Measurements from ENCODE around the gene EPB41L1.

EPB41L1 gene

DNA sequence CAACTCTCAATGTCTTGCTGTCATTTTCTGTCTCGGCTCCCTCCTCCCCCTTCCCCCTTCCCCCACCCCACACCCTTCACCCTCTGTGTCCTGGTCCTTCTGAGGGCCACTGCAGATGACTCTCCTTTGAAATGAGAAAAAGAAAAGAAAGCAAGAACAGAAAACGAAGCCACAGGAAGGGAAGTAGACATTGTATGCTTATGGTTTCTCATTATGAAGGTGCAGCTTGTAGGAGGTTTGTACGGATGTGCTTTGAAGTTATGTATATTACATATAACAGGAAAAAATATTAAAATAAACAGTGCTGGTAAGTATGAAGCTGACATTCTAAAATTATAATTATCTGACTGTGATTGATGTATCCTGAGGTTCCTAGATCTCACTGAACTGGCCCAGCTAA is 75.5 kb downstream of the EPB41L1 start:
- no peak for DNase-seq (ENCODE audit: low spot score)

DNA sequence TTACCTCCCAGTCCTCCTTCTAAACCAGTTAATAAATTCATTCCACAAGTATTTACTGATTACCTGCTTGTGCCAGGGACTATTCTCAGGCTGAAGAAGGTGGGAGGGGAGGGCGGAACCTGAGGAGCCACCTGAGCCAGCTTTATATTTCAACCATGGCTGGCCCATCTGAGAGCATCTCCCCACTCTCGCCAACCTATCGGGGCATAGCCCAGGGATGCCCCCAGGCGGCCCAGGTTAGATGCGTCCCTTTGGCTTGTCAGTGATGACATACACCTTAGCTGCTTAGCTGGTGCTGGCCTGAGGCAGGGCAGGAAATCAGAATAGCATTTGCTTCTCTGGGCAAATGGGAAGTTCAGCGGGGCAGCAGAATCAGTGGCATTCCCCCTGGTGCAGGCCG is 76.8 kb downstream of the EPB41L1 start:
- DNase-seq (ENCODE audit: low spot score), result no peak

DNA sequence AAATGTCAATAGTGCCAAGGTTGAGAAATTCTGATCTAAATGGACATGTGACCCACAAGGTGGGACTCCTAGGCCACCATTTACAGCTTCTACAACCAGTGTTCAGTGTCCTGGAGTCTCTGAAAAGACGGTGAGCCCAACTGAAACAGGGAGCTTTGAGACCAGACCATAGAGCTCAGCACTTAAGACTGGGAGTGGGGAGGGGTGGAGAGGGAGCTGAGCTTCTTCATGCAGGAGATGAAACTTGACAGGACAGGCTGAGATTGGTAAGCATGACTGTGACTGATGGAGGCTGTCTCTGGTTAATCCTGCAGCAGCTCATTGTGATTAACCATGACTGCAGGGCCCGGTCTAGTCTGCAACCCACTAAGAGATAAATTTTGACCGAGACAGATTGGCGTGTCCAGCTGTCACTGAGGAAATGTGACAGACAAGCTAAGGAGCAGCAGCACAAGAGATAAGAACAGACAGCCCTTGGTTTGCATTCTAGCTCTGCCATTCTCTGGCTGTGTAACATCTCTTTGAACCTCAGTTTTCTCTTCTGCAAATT is 80.3 kb downstream of the EPB41L1 start:
- no peak for DNase-seq (ENCODE audit: low spot score)

GRCh38 chr20:36235892-36236785 is 81.6 kb downstream of the EPB41L1 start, which contains the start of gene AAR2:
TSS of gene AAR2 (plus strand) at chr20:36236478. CDS start at chr20:36239869, 3,391 bp downstream.
- DNase-seq (ENCODE audit: low spot score), result peak; percentile 71

DNA sequence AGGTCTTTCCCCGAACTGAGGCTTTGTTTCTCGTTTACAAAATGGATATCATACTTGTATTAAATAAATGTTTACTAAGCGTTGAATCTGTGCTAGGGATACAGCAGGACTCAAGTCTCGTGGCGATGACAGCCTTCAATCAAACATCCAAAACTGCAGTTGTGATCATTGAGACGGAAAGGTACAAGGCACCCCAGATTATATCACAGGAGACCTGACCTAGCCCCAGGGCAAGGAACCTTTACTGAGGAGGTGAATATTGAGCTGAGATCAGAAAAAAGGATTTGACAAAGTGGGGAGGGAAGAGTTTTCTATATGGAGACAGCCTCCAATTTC is 82.2 kb downstream of the EPB41L1 start:
- DNase-seq (ENCODE audit: low spot score), result no peak

GRCh38 chr20:36237477-36237876 is 82.9 kb downstream of the EPB41L1 start:
- no peak for DNase-seq (ENCODE audit: low spot score)

DNA sequence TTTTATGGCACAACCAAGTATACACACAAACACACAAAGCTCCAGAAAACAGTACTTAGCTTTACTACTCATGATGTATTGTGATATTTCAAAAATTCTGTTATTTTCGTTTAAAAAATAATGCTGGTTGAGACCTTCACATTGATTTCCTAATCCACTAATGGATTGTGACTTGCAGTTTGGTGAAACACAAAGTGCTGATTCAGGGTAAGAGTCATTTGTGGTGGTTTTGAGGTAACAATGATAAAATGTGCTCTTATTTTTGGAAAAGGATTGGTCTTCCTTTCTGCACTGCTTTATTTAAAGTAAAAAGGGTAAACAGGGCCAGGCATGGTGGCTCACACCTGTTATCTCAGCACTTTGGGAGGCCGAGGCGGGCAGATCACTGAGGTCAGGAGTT is 83.6 kb downstream of the EPB41L1 start:
- DNase-seq (ENCODE audit: low spot score), result no peak

- DNase-seq (ENCODE audit: low spot score), result no peak
Measured at GRCh38 chr20:36238760-36239159, 84.2 kb downstream of the EPB41L1 start.

DNA sequence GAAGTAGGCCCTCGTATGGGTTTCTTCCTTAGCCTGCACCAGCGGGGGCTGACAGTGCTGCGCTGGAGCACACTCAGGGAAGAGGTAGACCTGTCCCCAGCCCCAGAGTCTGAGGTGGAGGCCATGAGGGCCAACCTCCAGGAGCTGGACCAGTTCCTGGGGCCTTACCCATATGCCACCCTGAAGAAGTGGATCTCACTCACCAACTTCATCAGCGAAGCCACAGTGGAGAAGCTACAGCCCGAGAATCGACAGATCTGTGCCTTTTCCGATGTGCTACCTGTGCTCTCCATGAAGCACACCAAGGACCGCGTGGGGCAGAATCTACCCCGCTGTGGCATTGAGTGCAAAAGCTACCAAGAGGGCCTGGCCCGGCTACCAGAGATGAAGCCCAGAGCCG is 85.5 kb downstream of the EPB41L1 start:
- DNase-seq (ENCODE audit: low spot score), result no peak

GRCh38 chr20:36241678-36242077 is 87.1 kb downstream of the EPB41L1 start:
- no peak for DNase-seq (ENCODE audit: low spot score)

DNA sequence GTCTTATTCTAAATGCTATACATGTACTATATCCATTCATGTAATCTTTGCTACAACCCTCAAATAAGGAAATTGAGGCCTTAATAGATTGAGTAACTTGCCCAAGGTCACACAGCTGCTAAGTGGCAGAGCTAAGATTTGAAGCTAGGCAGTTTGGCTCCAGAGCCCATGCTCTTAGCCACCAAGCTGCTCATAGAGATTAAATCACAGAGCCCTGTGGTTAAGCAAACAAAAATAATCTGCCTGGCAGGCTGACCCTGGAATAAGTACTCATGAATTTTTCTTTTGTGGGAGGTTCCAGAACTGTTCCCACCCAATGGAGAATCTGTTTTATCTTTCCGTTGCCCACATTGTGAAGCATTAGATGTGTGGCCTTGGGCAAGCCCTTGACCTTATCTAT is 89.2 kb downstream of the EPB41L1 start:
- DNase-seq (ENCODE audit: low spot score), result no peak

- no peak for DNase-seq (ENCODE audit: low spot score)
Measured at GRCh38 chr20:36246401-36246800, 91.9 kb downstream of the EPB41L1 start.

- no peak for DNase-seq (ENCODE audit: low spot score)
Measured at GRCh38 chr20:36248836-36249235, 94.3 kb downstream of the EPB41L1 start.

GRCh38 chr20:36249450-36249849 is 94.9 kb downstream of the EPB41L1 start:
- DNase-seq (ENCODE audit: low spot score), result no peak

DNA sequence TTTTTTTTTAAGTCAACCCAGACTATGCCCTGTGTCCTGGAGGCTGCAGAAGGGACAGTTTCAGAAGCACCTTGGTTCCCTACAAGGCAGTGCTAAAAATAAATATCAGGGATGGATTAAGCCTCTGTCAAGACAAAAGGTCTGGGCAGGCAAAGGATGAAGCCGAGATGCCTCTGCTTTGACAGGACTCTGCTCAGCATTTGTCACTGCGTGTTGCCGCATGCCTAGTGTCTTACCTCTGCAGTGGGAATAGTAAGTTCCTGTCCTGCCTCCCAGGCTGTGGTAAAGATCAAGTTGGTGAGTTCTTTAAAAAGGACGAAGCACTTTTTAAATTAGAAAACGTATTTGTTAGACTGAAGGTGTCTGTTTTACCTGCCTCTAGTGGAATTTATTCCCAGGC is 96.9 kb downstream of the EPB41L1 start:
- DNase-seq (ENCODE audit: low spot score), result no peak

DNA sequence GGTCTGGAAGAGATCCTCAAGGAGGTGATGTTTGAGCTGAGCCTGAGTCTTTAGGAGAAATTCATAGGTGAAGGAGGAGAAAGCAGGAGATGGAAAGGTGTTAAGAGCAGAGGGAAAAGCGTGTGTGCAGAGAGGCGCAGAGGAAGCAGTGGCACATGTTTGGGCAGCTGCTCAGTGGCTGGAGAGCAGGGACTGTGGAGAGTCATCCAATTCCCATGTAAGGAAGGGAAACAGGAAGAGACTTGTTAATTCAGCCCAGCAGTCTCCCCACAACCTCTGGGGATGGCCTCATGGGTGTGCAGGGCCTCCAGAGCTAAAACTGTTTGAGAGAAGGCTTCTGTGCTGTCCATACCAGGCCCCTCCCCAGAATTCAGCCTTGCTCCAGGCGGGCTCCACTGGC is 98.0 kb downstream of the EPB41L1 start:
- no peak for DNase-seq (ENCODE audit: low spot score)

DNA sequence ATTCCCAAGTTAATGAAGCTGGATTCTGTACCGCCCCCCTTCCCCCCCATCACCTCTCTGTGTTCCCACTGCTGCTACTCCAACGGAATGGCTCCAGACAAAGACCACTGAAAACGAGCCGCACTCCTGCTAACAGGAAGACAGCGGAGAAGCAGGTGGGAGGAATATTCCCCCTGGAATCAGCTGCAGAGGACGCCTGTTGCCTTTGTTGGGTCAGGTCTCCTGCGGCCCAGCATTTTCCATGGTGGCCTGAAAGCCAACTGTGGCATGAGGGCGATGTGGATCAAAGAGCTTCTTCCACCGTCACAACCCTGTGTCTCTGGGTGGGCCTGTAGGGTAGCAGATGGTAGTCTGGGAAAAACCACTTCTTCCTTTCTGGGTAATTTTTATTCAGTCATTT is 98.5 kb downstream of the EPB41L1 start:
- DNase-seq (ENCODE audit: low spot score), result no peak

GRCh38 chr20:36254076-36254475 is 99.5 kb downstream of the EPB41L1 start:
- DNase-seq (ENCODE audit: low spot score), result no peak

- DNase-seq (ENCODE audit: low spot score), result no peak
Measured at GRCh38 chr20:36255445-36255844, 100.9 kb downstream of the EPB41L1 start.

DNA sequence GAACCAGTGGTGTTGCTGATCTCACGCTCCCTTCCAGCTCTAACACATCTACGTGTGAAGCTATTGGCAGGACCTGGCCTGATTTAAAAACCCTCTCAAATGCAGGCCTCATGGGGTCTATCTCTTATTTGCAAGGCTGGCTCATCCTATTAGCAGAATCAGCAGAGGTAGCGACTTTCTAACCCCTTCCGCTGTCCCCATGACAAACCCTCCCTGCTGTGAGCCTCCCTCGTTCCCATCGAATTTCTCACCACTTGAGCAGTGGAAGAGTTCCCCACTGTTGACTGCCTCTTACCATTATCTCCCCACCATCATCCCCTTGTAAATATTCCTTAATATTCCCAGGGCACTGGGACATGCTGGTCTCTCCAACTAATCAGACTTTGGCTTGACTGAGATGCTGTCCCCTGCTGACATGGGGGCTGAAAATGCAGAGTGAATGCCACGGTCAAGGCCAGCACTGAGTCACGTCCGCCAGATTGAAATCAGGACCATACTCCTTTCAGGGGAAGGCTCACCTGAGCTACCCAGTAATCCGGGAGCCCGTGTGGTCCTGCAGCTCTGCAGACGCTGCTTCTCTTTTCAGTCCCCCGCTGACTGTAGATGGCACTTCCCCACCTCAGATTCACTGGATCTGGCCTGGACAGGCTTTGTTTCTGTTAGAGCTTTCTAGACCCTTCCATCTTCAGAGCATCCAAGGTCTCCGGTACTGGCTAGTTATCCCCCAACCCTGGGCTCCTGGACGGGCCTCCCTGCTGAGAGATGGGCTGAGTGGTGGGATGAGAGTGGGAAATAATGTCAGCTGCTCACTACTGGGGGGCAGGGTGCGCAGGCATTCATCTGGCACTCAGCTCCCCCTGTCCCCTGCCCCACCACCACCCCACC is 104.9 kb downstream of the EPB41L1 start:
- DNase-seq (ENCODE audit: low spot score), result no peak

GRCh38 chr20:36260316-36260715 is 105.8 kb downstream of the EPB41L1 start:
- no peak for DNase-seq (ENCODE audit: low spot score)

GRCh38 chr20:36261389-36262105 is 107.0 kb downstream of the EPB41L1 start:
- no peak for DNase-seq (ENCODE audit: low spot score)

Measured in globus pallidus (tissue), 1 donor.